ENCODE data around the gene NIPBL. TPM values are rescaled to one million over a fixed set of nuclear protein-coding genes. Genes with fewer than 3 reads are reported as not detected.
"Not testable (repeated sequence)": the region's sequence is repeated elsewhere in the genome, so short reads cannot be mapped to it uniquely, and the experiment has no call there.

The NIPBL gene, protein sequence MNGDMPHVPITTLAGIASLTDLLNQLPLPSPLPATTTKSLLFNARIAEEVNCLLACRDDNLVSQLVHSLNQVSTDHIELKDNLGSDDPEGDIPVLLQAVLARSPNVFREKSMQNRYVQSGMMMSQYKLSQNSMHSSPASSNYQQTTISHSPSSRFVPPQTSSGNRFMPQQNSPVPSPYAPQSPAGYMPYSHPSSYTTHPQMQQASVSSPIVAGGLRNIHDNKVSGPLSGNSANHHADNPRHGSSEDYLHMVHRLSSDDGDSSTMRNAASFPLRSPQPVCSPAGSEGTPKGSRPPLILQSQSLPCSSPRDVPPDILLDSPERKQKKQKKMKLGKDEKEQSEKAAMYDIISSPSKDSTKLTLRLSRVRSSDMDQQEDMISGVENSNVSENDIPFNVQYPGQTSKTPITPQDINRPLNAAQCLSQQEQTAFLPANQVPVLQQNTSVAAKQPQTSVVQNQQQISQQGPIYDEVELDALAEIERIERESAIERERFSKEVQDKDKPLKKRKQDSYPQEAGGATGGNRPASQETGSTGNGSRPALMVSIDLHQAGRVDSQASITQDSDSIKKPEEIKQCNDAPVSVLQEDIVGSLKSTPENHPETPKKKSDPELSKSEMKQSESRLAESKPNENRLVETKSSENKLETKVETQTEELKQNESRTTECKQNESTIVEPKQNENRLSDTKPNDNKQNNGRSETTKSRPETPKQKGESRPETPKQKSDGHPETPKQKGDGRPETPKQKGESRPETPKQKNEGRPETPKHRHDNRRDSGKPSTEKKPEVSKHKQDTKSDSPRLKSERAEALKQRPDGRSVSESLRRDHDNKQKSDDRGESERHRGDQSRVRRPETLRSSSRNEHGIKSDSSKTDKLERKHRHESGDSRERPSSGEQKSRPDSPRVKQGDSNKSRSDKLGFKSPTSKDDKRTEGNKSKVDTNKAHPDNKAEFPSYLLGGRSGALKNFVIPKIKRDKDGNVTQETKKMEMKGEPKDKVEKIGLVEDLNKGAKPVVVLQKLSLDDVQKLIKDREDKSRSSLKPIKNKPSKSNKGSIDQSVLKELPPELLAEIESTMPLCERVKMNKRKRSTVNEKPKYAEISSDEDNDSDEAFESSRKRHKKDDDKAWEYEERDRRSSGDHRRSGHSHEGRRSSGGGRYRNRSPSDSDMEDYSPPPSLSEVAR (N-terminal part only)
- 31.2 TPM for polyA plus RNA-seq (2013, experiment 1 of 2; ENCODE audit: insufficient read length)
- polyA plus RNA-seq (2013, experiment 2 of 2; ENCODE audit: insufficient read length) = 29.1 TPM

DNA sequence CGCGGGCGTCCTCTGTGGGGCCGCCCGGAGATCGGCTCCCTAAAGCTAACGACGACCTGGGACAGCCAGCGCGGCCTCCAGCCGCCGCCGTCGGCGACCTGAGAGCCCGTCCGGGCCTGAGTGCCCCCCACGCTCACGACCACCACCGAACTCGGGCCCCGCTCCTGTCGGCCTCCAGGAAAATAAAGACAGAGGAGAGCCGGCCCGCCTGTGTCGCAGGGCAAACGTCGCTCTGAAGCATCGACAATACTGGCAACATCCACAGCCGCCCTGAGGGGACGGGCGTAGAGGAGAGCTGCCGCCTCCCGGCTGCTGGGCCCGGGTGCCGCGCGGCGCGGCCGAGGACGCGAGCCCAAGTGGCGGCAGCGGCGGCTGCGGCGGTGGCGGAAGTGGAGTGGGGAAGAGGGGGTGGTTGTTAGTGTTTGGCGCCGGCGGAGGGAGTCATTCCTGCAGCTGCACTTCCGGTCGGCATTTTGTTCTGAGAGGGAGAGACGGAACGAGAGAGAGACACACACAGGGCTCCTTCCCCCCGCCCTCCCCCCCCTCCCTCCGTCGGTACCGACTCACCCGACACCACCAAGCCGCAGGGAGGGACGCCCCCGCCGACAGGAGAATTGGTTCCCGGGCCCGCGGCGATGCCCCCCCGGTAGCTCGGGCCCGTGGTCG lies at the start of gene NIPBL:
TSS of gene NIPBL (plus strand) at position 471 of the 666 bp plus-strand sequence. CDS start 76,928 bp downstream, outside the sequence.
- DNase-seq = peak; percentile 97

DNA sequence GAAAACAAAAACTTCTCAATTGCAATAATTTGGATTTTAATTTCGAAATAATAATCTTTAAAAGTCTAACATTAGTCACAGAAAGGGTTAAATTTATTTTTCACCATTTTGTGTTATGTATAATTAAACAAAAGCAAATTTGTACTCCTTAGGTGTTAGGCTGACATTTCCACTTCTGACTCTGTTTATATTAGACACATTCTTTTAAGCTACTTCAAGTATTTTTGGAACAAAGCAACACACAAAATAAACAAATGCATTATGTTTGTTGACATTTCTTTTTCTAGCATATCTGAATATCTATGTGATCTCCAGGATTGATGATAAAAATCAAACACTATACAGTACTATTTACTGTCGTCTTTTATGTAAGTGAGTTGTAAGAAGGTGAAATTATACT lies 44.3 kb upstream of the NIPBL start:
- no peak for DNase-seq

DNA sequence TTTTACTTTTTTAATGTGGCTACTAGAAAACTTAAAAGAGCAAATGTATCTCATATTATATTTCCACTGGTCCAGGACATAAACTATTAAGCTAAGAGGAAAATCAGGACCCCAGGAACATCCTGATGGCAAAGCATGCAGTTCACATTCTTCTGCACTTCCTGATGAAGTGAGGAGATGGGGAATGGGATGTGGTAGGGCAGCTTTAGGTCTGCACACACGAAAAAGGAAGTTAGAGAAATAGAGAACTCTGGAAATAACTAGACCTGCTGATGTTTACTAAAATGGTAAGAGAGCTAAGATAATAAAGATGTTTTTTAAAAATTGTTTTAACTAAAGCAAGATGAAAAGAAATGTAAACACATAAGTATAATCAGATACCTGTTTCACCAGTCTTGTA lies 39.7 kb upstream of the NIPBL start:
- DNase-seq = no peak

DNA sequence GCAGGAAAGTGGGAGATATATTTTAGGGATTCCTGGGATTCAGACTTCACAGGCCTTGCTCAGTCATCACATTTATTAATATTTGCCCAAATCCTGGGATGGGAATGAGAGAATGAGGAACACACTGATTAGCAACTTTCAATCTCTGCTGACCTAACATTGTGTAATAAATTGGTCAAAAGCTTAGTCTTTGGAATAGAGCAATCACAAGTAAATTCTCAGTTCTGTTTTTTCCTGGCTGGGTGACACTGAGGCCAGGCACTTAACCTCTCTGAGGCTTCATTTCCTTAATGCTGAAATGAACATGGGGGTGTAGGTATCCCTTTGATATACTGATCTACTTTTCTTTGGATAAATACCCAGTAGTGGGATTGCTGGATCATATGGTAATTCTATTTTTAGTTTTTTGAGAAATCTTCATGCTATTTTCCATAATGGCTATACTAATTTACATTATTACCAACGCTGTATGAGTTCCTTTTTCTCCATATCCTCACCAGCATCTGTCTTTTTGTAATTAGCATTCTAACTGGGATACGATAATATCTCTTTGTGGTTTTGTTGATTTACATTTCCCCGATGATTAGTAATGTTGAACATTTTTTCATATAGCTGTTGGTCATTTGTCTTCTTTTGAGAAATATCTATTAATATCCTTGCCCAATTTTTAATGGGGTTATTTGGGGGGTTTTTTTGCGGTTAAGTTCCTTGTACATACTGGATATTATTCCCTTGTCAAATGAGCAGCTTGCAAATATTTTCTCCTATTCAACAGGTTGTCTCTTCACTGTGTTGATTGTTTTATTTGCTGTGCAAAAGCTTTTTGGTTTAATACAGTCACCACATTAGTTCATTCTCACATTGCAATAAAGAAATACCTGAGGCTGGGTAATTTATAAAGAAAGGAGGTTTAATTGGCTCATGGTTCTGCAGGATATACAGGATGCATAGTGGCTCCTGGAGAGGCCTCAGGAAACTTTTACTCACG lies 36.8 kb upstream of the NIPBL start:
- DNase-seq = no peak

DNA sequence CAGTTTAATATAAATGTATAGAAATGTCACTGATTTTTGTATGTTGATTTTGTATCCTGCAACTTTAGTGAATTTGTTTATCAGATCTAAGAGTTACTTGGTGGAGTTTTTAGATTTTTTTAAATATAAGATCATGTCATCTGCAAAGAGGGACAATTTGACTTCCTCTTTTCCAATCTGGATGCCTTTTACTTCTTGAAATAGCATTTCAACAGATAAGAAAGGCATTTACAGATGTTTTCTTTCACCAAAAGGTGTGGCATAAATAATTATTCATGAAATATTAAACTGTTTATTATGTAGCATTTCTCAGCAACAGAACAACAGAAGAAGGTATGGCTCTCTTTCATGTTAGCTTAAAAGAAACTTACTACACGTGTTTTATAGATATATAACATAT lies 34.9 kb upstream of the NIPBL start:
- no peak for DNase-seq

DNA sequence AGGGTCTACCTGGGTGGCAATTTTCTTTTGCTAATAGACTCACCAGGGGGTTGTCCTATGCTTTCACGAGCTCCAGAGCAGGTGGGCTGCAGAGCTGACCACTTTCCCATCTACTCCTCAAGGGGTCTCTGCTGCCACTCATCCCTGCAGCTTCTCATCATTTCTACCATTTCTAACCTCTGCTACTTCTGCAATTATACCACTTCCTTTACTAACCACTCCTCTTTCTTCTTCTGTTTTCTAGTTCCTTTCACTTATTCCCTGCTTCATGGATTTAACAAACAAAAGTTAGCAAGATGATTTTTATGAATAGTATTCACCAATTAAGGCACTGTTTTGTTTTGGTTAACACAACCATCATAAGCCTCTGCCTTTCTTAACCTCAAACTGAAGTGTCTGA lies 34.5 kb upstream of the NIPBL start:
- DNase-seq = no peak

DNA sequence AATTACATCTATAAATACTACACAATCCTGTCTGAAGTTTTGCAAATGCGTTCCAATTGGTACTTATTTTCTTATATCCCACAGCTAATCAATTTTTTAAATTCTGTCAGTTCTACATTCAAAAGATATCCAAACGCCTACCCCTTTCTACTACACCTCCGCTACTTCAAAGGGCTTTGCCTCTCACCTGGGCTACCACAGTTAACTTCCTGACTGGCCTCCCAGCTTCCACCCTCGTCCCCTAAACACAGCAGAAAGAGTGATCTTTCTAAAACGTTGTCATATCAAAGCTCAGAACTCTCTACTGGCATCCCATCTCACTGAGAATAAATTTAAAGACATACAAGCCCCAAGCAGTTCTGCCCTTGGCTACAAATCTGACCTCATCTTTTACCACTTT lies 32.3 kb upstream of the NIPBL start:
- no peak for DNase-seq

DNA sequence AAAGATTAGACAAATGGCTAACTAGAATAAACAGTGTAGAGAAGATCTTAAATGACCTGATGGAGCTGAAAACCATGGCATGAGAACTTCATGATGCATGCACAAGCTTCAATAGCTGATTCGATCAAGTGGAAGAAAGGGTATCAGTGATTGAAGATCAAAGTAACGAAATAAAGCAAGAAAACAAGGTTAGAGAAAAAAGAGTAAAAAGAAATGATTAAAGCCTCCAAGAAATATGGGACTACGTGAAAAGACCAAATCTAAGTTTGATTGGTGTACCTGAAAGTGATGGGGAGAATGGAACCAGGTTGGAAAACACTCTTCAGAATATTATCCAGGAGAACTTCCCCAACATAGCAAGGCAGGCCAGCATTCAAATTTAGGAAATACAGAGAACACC lies 28.0 kb upstream of the NIPBL start:
- DNase-seq = not testable (repeated sequence)

DNA sequence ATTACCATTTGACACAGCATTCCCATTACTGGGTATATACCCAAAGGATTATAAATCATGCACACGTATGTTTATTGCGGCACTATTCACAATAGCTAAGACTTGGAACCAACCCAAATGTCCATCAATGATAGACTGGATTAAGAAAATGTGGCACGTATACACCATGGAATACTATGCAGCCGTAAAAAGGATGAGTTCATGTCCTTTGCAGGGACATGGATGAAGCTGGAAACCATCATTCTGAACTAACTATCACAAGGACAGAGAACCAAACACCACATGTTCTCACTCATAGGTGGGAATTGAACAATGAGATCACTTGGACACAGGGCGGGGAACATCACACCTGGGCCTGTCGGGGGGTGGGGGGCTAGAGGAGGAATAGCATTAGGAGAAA lies 23.7 kb upstream of the NIPBL start:
- DNase-seq = not testable (repeated sequence)

DNA sequence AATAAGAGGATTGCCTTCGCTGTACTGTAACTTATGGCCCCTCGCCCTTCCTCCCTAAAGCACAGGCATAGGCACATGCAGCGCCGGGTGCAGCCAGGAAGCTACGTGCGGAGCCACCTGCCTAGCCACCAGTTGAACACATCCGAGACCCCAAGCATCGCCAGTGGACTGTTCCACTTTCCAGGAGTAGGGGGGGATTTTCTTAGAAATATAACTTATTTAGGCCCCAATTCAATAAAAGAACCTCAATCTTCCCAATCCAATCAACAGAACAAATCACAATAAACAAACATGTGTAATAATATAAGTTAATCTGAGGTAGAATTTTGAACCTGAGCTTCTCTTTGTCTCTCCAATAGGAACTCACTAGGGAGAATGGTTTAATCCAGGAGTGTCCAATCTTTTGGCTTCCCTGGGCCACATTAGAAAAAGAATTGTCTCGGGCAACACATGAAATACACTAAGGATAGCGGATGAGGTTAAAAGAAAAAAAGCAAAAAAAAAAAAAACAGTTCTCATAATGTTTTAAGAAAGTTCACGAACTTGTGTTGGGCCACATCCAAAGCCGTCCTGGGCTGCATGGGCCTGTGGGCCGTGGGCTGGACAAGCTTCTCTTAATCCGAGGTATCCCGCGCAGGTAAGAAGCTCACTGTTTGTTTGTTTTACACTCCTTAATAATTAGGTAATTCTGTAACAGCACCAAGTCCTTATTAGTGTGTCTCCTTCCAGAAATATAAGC lies 22.0 kb upstream of the NIPBL start:
- no peak for DNase-seq

DNA sequence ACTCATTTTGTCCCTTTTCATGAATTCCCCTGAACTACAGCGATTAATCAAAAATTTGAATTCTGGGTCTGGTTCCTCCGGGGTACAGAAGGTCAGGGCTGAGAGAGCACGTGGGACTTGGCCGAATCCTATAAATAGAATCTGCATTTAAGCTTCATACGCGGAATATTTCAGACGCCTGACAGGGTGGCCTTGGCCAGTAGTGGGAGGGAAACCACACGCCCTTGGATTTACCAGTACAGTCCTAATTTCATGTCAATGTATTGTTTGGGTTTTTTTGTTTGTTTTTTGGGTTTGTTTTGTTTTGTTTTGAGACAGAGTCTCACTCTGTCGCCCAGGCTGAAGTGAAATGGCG lies 21.5 kb upstream of the NIPBL start:
- no peak for DNase-seq

DNA sequence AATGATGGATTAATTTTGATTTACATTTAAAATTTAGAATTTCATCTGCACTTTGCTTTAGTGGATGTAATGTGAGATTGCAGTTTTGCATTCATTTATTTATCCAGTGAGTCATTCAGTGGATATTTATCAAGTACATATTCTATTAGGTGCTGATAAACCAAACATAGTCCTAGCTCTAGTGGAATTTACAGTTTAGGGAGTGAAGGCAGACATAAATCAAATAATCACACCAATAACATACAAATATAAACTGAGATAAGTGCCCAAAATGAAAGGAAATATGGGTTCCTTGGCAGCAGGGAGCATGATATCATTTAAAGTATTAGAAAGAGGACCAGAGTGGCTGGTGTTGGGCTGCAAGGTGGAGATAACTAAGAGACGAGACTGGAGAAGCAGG lies 14.7 kb upstream of the NIPBL start:
- no peak for DNase-seq

DNA sequence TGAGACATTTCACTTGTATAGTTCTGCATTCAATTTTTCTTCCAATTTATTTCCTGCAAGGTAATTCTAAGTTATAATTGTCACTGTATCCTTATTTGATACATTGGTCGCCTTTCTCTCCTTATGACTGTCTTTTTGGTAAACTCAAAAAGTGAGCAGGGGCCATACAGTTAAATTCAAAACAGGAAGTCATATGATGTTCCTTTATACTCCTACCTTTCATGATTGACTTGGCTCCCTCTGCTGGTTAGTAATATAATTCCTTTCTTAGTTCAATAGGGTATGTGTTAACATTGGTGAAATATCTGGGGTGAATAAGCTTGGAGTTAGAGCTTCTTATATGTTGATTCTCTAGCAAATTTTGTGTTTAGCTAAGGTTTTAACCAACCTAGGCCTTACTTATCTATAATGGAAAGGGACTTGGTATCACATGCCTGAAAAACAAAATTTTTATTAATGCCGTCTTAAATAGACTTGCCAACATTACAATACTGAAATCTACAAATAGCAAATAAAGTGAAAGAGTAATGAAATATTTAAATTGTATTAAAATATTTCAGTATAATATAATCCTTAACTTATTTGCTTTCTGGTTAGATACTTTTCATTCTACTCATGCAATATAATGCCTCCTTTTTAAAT lies 6.0 kb upstream of the NIPBL start:
- DNase-seq = peak; percentile 54

DNA sequence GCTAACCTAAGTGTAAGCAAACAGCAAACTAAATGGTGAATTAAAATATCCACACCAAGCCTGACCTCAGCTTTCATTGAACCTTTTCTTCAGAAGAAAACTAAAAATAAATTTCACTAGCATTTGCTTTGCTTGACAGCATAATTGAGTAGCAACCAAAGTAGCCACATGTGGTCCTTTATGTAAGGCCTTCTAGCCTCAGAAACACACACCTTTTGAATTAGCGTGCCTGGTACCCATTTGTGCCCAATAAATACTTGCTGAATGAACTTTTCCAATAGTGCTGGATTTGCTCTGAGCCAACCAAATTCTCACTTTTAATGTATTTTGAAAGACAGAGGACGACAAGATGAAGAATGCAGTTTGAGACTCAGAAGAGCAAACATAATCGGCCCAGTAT lies 2.1 kb upstream of the NIPBL start:
- no peak for DNase-seq

DNA sequence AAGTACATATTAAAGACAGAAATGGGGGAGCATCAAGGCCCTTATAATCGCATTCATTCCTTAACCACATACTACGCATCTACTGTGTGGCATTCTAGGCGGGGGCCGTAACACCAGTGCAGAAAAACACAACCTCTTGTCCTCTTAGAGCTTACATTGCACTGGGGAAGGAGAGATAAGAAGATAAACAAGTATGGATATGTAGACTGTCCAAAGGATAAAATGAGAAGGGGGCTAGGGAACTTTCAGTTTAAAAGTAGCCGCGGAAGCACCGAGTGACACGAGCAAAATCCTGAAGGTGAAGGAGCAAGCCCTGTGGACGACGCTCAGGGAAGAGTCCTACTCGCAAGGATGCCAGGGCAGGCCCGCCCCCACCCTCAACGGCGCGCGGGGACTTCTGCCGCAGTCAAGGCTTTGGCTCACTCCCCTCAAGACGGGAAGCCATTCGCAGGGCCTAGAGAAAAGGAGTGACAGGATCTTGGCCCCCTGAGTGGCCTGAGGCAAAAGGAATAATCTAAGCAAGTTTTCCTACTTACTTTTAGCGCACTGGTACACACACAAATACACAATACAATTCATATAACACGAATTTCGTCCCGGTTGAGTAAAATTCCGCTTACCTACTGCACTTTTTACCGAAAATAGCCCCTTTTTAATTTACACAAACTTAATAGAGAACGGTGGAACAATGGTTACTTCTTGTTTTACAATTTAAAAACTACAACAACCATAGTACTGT lies 1.3 kb upstream of the NIPBL start:
- peak; percentile 34 for DNase-seq

DNA sequence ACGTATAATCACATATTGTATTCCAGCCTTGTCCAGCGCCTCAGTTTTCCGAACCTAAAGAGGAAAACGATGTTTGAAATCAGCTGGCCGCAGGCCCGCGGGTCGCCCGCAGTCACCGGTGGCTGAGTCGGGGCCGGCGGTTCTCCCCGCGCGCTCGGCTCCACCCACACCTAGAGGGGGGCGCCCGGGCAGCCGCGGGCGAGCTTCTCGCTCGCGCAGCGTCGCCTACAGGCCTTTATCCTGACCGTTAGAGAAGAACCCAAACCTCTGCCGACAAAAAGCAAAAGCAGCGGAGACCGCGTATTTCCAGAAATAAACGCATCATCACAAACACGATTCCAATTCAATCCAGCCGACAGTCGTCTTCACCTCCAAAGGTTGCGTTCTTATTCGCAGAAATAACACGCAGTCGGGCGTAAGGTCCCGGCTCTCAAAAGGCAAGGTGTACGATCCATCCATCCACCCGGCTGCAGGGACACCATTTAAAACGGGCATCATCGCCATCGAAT lies 725 bp upstream of the NIPBL start:
- peak; percentile 79 for DNase-seq

DNA sequence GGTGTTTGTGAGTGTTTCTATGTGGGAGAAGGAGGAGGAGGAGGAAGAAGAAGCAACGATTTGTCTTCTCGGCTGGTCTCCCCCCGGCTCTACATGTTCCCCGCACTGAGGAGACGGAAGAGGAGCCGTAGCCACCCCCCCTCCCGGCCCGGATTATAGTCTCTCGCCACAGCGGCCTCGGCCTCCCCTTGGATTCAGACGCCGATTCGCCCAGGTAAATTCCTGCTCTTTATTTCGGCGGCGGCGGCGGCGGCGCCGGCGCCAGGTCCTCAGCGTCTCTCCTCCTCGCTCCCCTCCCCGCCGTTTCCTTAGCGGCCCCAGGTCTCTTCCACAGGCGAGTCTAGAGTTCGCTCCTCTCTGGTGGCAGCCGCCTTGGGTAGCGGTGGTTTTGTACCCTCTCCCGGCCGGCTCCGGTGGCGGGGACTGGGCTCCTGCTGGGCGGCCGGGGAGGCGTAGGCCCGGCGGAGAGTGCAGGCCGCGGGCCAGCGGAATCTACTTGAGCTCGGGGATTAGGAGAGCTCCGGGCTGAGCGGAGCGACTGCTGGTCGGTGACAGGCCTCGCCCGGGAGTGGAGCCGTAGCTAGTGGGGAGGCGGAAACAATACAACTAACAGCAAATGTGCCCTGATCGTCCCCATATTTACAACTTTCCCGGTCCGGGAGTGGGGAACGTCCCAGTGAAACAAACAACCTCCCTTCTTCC lies 547 bp downstream of the NIPBL start:
- DNase-seq = peak; percentile 57
